M059J (cell line): Measurements from ENCODE around the gene NPIPB2. TPM values are rescaled to one million over a fixed set of nuclear protein-coding genes. Genes with fewer than 3 reads are reported as not detected.
"Not testable (repeated sequence)": the region's sequence is repeated elsewhere in the genome, so short reads cannot be mapped to it uniquely, and the experiment has no call there.

Experiments used
- DNase-seq: peaks from one replicate; pipeline ENCODE4 v3.0.0-alpha.2; 2012; ENCODE audit warnings: low read depth
- total RNA-seq: library from RNA; depleted of rRNA; stranded (reverse); fragments of >200 nt; shearing (Covaris generic); gene quantifications from 2 replicates; pipeline ENCODE4 v1.2.3, GENCODE V29; 2014

The NPIPB2 gene
- total RNA-seq, 1 experiment from 2014 or later, result 0.96 TPM

DNA sequence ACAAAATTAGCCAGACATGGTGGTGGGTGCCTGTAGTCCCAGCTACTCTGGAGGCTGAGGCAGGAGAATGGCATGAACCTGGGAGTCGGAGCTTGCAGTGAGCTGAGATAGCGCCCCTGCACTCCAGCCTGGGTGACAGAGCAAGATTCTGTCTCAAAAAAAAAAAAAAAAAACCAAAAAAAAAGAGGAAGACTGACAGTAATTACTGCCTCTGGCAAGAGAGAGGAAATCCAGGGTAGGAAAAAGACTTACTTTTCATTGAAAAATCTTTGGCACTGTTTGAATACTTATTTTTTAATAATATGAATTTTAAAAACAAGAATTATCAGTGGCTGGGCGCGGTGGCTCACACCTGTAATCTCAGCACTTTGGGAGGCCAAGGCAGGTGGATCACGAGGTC is 20.6 kb upstream of the NPIPB2 start:
- DNase-seq, result not testable (repeated sequence)

DNA sequence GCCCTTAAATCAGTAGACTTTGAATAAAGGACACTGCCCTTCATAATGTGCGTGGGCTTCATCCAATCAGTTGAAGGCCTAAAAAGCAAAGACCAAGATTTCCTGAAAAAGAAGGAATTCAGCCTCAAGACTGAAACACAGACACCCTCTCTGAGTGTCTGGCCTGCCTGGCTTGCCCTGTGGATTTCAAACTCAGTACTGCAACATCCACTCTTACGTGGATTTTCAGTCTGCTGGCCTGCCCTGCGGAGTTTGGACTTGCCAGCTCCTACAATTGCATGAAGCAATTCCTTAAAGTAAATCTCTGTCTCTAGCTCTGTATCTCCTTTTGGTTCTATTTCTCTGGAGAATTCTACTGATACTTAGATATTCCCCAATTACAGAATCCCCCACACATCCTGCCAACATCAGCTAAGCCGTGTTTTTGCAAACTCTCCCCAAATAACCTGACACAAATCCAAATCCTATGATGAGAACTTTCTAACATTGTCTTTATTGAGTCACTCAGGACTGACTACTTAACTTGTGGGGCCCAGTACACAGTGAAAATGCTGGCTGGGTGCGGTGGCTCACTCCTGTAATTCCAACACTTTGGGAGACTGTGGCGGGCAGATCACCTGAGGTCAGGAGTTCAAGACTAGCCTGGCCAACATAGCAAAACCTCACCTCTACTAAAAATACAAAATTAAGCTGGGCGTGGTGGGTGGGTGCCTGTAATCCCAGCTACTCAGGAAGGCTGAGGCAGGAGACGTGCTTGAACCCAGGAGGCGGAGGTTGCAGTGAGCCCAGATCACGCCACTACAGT is 15.9 kb upstream of the NPIPB2 start:
- no peak for DNase-seq

DNA sequence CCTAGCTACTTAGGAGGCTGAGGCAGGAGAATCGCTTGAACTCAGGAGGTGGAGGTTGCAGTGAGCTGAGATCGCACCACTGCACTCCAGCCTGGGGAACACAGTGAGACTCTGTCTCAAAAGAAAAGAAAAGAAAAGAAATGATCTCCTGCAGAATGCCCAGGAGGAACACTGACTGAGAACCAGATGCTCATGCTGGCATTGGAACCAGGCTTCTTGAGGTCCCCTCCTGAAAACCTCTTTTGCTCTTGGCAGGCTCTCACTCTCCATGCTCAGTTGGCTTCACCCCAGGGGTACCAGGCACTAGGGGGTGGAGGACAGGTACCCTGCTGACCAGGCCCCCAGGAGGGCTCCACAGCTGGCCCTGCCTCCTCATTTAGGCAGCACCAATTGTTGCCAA is 14.7 kb upstream of the NPIPB2 start:
- DNase-seq, result peak; percentile 12

DNA sequence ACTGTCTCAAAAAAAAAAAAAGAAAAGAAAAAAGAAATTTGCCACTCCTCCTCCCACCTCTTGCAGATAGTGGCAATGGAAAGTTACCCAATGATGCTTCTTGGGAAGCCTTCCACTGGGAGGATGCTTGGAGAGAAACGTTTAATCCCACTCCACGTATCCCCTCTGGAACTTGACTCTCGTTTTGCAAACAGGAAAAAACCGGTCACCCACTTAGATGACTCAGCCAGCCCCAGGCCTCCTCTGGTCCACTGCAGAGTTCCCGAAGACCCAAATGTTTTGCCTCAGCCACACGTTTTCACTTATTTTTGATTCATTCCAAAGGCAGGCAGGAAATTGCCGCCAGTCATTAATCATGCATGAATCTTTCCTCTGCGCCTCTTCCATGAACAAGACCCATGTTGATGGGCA is 13.9 kb upstream of the NPIPB2 start:
- peak; percentile 99 for DNase-seq

DNA sequence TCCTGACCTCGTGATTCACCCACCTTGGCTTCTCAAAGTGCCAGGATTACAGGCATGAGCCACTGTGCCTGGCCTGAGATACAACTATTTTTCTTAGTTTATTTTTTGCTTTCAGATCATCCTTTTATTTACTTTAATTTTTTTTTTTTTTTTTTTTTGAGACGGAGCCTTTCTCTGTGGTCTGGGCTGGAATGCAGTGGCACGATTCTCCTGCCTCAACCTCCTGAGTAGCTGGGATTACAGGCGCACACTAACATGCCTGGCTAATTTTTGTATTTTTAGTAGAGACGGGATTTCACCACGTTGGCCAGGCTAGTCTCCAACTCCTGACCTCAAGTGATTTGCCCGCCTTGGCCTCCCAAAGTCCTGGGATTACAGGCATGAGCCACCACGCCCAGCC is 11.7 kb upstream of the NPIPB2 start:
- peak; percentile 73 for DNase-seq

DNA sequence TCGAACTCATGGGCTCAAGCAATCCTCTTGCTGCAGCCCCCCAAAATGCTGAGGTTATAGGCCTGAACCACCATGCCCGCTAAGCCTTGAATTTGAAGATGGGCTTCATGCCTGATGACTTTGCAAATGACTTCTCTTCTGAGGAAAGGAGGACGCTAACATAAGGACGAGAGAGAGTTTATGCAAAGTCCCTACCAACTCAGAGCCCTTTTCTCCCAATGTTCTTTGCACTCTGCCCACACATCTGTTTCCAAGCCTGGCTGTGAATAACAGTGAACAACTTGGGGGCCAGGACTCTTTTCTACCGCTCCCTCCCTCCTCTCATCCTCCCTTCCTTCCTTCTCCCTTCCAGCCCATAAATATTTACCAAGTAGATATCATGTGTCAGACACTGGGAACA is 8.5 kb upstream of the NPIPB2 start:
- no peak for DNase-seq

DNA sequence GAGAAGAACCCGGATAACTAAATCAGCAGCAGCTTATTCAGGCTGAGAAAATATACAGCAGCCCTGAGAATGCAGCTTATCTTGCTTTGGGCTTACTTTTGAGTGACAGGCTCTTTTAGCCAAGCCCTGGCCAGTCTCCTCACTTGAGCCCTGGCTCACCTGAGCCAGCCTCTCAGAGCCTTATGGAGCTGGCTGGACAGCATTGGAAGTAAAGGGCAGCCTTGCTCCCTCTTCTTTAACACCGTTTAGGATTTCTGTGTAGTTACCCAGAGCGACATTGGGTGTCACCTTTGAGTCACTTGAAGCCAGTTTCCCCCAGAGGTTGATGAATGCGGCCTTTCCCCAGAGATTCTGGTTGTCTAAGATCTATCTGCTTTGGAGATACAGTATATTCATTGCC is 7.7 kb upstream of the NPIPB2 start:
- peak; percentile 74 for DNase-seq

DNA sequence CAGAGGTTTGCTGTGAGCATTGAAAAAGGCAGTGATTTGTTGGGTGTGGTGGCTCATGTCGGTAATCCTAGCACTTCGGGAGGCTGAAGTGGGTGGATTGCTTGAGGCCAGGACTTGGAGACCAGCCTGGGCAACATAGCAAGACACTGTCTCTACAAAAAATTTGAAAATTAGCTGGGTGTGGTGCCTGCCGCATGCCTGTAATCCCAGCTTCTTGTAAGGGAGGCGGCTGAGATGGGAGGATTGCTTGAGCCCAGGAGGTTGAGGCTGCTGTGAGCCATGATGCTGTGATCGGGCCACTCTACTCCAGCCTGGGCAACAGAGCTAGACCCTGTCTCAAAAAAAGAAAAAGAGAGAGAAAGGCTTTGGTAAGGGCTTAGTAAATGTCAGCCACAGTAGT is 7.0 kb upstream of the NPIPB2 start:
- DNase-seq, result no peak

DNA sequence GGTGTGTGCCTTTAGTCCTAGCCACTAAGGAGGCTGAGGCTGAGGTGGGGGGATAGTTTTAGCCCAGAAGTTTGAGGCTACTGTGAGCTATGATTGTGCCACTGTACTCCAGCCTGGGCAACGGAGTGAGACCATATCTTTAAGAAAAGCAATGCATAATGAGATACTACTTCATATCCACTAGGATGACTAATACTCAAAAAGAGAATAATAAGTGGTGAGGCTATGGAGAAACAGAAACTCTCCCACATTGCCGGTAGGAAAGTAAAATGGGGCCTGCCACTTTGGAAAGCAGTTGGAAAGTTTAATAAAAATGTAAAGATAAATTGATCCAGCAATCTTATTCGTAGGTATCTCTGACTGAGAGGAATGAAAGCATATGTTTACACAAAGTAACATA is 4.6 kb upstream of the NPIPB2 start:
- peak; percentile 47 for DNase-seq

DNA sequence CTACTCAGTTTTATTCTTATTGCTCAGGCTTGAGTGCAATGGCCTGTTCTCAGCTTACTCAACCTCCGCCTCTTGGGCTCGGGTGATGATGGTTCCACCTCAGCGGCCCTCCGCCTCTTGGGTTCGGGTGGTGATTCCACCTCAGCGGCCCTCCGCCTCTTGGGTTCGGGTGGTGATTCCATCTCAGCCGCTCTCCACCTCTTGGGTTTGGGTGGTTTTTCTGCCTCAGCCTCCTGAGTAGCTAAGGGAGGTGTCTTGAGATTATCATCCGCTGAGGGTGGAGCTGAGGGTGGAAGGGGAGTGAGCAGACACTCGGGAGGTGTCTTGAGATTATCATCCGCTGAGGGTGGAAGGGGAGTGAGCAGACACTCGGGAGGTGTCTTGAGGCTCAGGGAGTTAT is 14.5 kb downstream of the NPIPB2 start:
- not testable (repeated sequence) for DNase-seq

DNA sequence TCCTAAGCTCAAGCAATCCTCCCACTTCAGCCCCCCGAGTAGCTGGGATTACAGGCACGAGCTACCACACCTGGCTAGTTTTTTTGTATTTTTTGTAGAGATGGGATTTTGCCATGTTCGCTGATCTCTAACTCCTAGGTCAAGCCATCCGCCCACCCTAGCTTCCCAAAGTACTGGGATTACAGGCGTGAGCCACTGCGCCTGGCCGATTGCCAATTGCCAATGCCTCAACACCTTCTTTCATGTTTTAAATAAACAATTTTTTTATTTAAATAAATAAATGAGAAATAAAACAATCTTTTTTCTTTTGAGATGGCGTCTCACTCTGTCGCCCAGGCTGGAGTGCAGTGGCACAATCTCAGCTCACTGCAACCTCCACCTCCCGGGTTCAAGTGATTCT is 17.8 kb downstream of the NPIPB2 start:
- not testable (repeated sequence) for DNase-seq

DNA sequence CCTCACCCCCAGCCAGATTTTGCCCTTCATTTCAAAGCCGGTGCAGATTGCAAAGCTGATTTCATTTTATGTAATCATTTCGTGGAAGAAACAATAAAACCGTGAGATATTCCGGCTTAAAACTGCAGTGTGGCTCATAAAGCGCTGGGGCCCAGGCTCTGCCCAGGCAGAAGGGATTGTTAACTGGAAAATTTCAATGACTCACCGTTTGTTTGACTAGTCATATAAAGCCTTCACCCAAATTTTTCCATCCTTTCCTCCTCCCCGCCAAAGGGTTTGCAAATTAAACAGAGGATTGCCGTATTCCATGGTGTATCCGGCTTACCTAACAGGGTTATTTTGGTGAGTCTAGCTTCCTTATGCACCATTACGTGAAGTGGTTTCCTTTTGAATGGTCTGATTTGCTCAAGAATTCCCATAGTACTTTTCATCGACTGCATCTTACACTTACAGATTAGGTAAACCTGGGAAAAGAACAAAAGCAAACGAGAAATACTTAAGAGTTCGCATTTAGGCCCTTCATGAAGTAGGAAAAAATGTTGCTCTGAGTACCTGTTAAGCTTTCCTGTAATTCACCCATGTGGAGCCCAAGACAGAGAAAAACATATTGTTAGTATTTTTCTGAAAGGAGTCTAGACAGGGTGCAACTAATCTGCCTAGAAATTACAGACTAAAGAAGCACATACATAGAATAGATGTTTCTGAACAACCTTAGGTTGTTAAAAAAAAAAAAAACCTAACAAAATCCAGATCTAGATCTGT is 25.1 kb downstream of the NPIPB2 start:
- DNase-seq, result peak; percentile 95

DNA sequence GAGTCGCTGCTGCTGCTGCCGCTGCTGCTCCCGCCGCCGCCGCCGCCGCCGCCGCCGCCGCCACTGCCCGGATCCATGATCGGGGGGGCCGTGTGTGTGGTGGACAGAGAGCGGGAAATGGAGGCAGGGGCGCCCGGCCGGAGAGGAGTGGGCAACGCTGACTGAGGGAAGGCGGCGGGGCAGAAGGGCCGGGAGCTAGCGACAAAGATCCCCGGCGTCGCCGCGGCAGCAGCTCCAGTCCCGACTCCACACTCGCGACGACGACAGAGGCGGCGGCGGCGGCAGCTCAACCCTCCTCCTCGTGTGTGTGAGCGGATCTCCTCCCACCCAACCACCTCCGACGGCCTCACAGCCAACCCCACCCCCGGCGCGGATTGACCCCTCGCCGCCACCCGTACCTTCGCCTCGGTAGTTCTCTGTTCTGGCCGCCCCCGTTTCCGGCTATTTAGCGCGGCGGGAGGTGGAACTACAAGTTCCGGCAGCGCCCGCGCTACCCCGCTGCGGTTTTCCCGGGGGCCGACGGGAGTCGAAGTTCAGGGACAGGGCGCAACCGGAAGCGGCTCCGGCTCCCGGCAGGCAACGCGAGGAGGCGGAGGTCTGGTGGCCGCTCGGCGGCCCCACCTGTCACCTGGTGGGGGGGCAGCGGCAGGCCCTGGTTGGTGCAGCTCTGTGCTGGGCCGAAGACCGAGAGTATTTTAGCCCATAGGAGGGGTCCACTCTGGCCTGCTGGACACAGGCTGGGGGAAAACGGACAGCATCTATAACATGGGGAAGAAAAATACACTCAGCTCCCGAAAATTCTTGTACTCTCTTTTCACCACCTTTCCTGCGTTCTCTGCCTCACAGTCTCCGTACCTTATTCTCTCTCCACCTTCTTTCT is 26.0 kb downstream of the NPIPB2 start, which contains the start of gene GSPT1:
Gene GSPT1, minus strand, starts transcription at position 313 of the 880 bp plus-strand sequence. Its CDS starts 236 bp downstream, at position 77.
- peak; percentile 98 for DNase-seq

DNA sequence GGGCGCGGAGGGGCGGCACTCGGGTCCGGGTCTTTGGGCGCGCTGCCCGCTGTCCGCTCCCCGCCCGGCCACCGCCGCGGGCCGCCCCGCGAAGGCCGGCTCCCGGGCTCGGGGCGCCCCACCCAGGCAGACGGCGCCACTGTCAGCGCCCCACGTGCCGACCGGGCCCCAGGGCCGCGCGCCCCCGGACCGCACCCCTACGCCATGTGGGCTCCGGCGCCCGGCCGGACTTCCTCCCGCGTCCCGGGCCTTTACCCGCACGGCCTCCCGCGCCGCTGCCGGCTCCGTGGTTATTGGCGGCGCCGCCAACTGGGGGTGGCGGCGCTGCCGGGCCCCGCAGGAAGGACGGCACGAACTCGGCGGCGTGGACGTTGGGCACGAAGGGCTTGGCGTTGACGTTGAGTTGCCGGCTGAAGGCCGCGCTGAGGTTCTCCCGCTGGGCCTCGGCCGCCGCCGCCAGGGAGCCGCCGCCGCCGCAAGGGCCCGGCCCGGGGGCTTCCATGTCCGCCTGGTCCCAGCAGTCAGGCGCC is 26.7 kb downstream of the NPIPB2 start:
- DNase-seq, result peak; percentile 35

DNA sequence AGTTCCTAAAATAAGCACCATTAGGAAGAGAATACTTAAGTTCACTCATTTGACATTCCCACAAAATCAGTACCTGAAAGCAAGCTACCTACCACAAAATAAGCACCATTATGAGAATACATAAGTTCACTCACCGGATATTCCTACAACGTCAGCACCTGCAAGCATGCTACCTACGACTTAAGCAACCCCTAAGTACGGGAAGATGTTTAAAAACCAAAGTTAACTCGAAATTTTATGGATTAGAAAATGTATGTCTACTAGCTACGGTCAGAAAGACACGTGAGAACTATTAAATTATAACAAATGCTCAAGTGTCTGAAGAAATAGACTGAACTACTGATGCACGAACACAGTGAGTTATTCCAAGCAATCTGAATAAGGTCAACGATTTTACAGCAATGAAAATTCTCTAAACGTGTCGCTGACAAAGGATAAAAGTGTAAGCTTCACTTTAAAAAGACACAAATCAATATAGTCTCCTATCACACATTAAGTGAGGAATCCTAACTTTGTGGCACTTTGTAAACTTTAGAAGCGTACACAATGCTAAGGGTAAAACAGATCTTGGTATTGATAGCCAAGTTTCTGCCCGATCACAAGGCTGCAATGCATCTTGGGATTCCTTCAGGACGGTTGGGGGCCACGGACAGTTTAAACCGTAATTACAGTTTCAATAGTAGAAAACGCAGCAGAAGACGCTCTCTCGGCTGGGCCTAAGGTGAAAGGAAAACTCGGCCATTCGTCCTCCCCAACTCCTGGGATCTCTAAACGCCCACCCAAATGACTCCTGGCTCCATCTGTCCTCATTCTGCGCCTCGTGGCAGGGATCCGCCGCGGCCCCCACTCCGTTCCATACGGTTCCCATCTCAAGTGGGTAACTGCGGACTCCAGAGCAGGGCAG is 27.4 kb downstream of the NPIPB2 start:
- DNase-seq, result peak; percentile 45

DNA sequence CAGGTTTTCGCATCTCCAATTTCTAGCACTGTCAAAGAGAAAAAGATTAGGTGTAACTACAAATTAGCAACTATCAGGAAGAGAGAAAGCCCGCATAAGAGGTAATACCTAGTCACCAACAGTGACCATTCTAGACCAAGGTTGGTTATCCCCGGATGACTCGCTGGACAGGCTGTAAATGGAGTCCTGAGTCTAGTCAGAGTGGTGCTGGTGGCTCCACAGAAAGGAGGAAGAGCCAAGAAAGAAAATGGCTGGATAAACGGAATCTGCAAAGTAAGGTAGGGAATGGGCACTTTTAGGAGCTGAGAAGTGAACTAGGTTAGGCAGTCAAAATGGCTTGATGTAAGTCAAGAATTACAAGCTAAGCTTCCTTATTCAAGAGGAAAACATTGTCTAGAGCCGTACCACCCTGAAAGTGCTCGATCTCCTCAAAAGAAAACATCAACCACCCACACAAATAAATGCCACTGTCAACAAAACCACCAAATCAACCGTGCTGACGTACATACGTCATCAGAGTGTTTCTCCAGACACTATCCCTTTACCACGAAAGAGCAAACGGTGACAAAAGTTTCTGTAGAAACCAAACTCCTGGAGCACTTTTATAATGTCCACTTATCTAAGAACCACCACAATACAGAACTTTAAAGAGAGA is 28.3 kb downstream of the NPIPB2 start:
- peak; percentile 76 for DNase-seq

DNA sequence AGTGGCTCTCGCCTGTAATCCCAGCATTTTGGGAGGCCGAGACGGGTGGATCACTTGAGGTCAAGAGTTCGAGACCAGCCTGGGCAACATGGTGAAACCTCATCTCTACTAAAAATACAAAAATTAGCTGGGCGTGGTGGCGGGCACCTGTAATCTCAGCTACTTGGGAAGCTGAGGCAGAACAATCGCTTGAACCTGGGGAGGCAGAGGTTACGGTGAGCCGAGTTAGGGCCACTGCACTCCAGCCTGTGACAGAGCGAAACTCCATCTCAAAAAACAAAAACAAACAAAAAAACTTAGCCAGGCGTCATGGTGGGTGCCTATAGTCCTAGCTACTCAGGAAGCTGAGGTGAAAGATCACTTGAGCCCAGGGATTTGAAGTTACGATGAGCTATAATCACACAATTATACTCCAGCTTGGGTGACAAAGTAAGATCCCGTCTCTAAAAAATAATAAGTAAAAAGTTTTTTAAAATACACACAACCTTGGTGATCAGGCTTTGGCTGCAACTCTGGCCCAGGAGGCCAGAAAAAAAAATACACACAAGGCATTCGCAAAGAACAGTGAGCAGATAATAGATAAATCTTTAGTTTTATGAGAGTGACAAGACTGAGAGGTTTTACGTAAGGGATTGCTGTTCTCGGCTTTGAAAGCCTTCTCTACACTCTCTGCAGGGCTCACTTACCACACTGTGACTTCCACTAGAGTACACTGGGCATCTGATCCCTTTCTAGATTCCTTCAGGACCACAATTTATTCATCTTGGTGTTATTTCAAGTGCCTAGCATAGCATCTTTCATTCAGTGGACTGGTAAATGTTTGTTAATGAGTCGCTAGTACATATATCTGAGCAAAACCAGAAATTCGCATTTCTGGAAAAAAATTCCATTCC is 31.9 kb downstream of the NPIPB2 start:
- DNase-seq, result peak; percentile 11

DNA sequence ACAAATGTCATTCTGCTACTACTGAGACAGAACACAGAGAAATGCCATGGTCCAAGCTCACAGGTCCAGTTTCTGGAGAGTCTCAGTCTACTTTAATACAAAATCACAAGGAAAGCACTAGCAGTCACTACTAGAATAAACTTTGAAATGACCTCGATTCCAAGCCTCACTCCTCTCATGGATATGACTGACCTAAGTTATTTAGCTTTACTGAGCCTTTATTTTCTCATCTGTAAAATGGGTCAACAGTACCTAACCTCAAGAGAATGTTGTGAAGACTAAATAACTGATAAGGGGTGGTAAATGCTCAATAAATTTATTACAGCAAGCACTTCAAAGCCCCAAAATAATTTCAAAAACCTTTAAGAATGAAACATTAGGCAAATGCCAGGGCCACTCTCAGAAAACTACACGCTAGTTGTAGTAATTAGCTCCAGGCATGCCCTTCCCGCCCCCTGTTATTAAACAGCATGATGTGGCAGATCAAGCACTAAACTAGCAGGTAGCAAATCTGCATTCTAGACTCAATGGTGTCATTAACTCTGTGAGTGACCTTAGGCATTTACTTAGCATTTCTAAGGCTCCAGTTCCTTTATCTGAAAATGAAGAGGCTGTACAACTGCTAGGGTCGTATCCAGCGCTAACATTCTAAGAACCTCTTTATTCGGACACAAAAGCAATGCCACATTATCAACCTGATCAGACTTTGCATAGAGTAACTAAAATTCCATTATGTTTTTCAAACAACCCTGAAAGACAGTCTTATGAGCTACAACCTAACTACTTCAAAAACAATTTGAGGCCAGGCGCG is 34.5 kb downstream of the NPIPB2 start:
- no peak for DNase-seq
